Keratinocyte (primary cell): ENCODE data around the gene BMF.

Experiments
- CTCF ChIP-seq, 3 experiments: IDR thresholded peaks in 1 of 3; conservative IDR thresholded peaks in 1 of 3; optimal IDR thresholded peaks in 1 of 3; 2 replicates in 2 of 3; 3 replicates in 1 of 3; pipeline versions ENCODE3 to v1.5.1; 2011; ENCODE audit warnings: low read length in 3 of 3, mild to moderate bottlenecking in 3 of 3, moderate library complexity in 2 of 3, control low read depth in 1 of 3, inconsistent platforms in 1 of 3; ENCODE audit not compliant: insufficient read depth in 2 of 3; ENCODE audit errors: extremely low read depth in 1 of 3
- EZH2 ChIP-seq: IDR thresholded peaks from one replicate; pipeline ENCODE4 v1.6.1; 2012; ENCODE audit warnings: inconsistent platforms, mild to moderate bottlenecking, low read length, moderate library complexity

GRCh38 chr15:40054605-40054854 is 54.1 kb downstream of the BMF start:
- TF ChIP-seq CTCF (optimal IDR thresholded peaks at IDR 0.05 in 1 of 3, IDR thresholded peaks at IDR 0.05 in 1 of 3, conservative IDR thresholded peaks at IDR 0.05 in 1 of 3; ENCODE audit: extremely low read depth in 1 of 3, insufficient read depth in 2 of 3, low read length in 3 of 3) = no peak
- TF ChIP-seq EZH2 = no peak
